Ishikawa (cell line): Measurements from ENCODE around the gene ARHGAP42.

Experiments used
- CEBPB ChIP-seq: IDR thresholded peaks from 2 replicates; pipeline ENCODE4 v1.6.1; 2012
- CREB1 ChIP-seq: IDR thresholded peaks from 2 replicates; pipeline ENCODE4 v1.6.1; 2012; ENCODE audit warnings: low read depth
- EGR1 ChIP-seq: IDR thresholded peaks from 2 replicates; pipeline ENCODE4 v1.6.1; 2012
- EP300 ChIP-seq: IDR thresholded peaks from 2 replicates; pipeline ENCODE4 v1.6.1; 2012; ENCODE audit warnings: borderline replicate concordance
- FOXM1 ChIP-seq: IDR thresholded peaks from 2 replicates; pipeline ENCODE4 v1.6.1; 2012; ENCODE audit warnings: low read depth, borderline replicate concordance
- MAX ChIP-seq: IDR thresholded peaks from 2 replicates; pipeline ENCODE4 v1.6.1; 2012
- NFIC ChIP-seq: IDR thresholded peaks from 2 replicates; pipeline ENCODE4 v1.6.1; 2012
- RAD21 ChIP-seq: IDR thresholded peaks from 2 replicates; pipeline ENCODE4 v1.6.1; 2012; ENCODE audit warnings: low read depth
- REST ChIP-seq: IDR thresholded peaks from 2 replicates; pipeline ENCODE4 v1.6.1; 2012; ENCODE audit warnings: low read depth, mild to moderate bottlenecking
- TAF1 ChIP-seq: IDR thresholded peaks from 2 replicates; pipeline ENCODE4 v1.6.1; 2012; ENCODE audit warnings: low read depth, mild to moderate bottlenecking
- TCF12 ChIP-seq: IDR thresholded peaks from 2 replicates; pipeline ENCODE4 v1.6.1; 2012; ENCODE audit warnings: low read depth
- TEAD4 ChIP-seq: IDR thresholded peaks from 2 replicates; pipeline ENCODE4 v1.6.1; 2012
- USF1 ChIP-seq: IDR thresholded peaks from 2 replicates; pipeline ENCODE4 v1.6.1; 2012
- YY1 ChIP-seq: IDR thresholded peaks from 2 replicates; pipeline ENCODE4 v1.6.1; 2012; ENCODE audit warnings: low read depth
- ZBTB7A ChIP-seq: IDR thresholded peaks from 2 replicates; pipeline ENCODE4 v1.6.1; 2012; ENCODE audit warnings: low read depth

The ARHGAP42 gene

GRCh38 chr11:100872951-100873740 is 186.1 kb downstream of the ARHGAP42 start:
- TF ChIP-seq MAX (no peak), RAD21 (no peak), CEBPB (no peak), EP300 (no peak), FOXM1 (no peak), REST (no peak), TCF12 (no peak), TAF1 (no peak), CREB1 (no peak), YY1 (no peak), NFIC (no peak), USF1 (no peak), ZBTB7A (no peak), EGR1 (no peak), TEAD4 (no peak)

- TF ChIP-seq CREB1 (no peak), REST (no peak), TCF12 (no peak), CEBPB (no peak), ZBTB7A (no peak), FOXM1 (no peak), EP300 (no peak), EGR1 (no peak)
Measured at GRCh38 chr11:100874203-100874602, 187.1 kb downstream of the ARHGAP42 start.

GRCh38 chr11:100875521-100875869 is 188.4 kb downstream of the ARHGAP42 start:
- TF ChIP-seq NFIC, result no peak
- TF ChIP-seq RAD21, result no peak
- TF ChIP-seq TCF12, result no peak
- no peak for TF ChIP-seq MAX
- no peak for TF ChIP-seq CREB1

GRCh38 chr11:100876815-100877520 is 189.9 kb downstream of the ARHGAP42 start:
- peak; percentile 64; the same call in 1 of the 2 replicates for TF ChIP-seq EP300
- TF ChIP-seq FOXM1, result 0 out of 2 replicates have a peak, but pooled peaks have one; percentile 63
- no peak for TF ChIP-seq REST
- TF ChIP-seq TEAD4, result peak; percentile 79
- no peak for TF ChIP-seq YY1
- no peak for TF ChIP-seq TCF12

GRCh38 chr11:100878474-100878873 is 191.4 kb downstream of the ARHGAP42 start:
- TF ChIP-seq TAF1, result no peak
- TF ChIP-seq EP300, result no peak
- no peak for TF ChIP-seq TCF12
- TF ChIP-seq USF1, result no peak
- TF ChIP-seq CEBPB, result no peak
- no peak for TF ChIP-seq RAD21
- TF ChIP-seq YY1, result no peak
- no peak for TF ChIP-seq ZBTB7A
- TF ChIP-seq MAX, result no peak
- TF ChIP-seq NFIC, result no peak
- no peak for TF ChIP-seq REST
- TF ChIP-seq FOXM1, result no peak
- no peak for TF ChIP-seq CREB1
- no peak for TF ChIP-seq TEAD4
- TF ChIP-seq EGR1, result no peak
